ENCODE measurements around the gene EVX2. TPM values are rescaled to one million over a fixed set of nuclear protein-coding genes. Genes with fewer than 3 reads are reported as not detected.

EVX2 gene
- total and polyA plus RNA-seq, 5 donors: not detected

GRCh38 chr2:176114120-176114929 is 30.6 kb upstream of the EVX2 start:
- intact Hi-C loops (cut with DNase I): no loop called here
- Histone ChIP-seq H3K27ac (ENCODE audit: low read length) (no peak overlapping the region), H3K9me3 (ENCODE audit: control insufficient read depth, low read length) (no peaks in the 10 kb centered on the region), H3K4me3 (ENCODE audit: low read length) (no peak overlapping the region), H3K27me3 (ENCODE audit: control insufficient read depth, insufficient read depth) (peaks cover 7% of the 10 kb centered on the region), H3K4me1 (ENCODE audit: control insufficient read depth, insufficient read depth, low read length) (no peaks in the 10 kb centered on the region)
- ATAC-seq (no peak), DNase-seq (no peak)
- 9% methylated on average over 26 of the region's 26 CpGs for WGBS

GRCh38 chr2:176112375-176113302 is 28.9 kb upstream of the EVX2 start:
- intact Hi-C loops (cut with DNase I): no loop called here
- no peaks in the 10 kb centered on the region for H3K4me1 ChIP-seq (ENCODE audit: control insufficient read depth, insufficient read depth, low read length)
- ATAC-seq (no peak), DNase-seq (no peak)
- peaks cover 7% of the 10 kb centered on the region for H3K27me3 ChIP-seq (ENCODE audit: control insufficient read depth, insufficient read depth)
- H3K4me3 ChIP-seq (ENCODE audit: low read length): no peak overlapping the region
- H3K9me3 ChIP-seq (ENCODE audit: control insufficient read depth, low read length): no peaks in the 10 kb centered on the region
- H3K27ac ChIP-seq (ENCODE audit: low read length): no peak overlapping the region
- 7% methylated on average over 40 of the region's 40 CpGs for WGBS

- 4% methylated on average over 29 of the region's 29 CpGs for WGBS
- no peak for ATAC-seq
- no peak overlapping the region for H3K4me3 ChIP-seq (ENCODE audit: low read length)
- no peaks in the 10 kb centered on the region for H3K9me3 ChIP-seq (ENCODE audit: control insufficient read depth, low read length)
- peaks cover 7% of the 10 kb centered on the region for H3K27me3 ChIP-seq (ENCODE audit: control insufficient read depth, insufficient read depth)
- intact Hi-C loops (cut with DNase I): no loop called here
- no peak overlapping the region for H3K27ac ChIP-seq (ENCODE audit: low read length)
- DNase-seq: no peak
- H3K4me1 ChIP-seq (ENCODE audit: control insufficient read depth, insufficient read depth, low read length): no peaks in the 10 kb centered on the region
Observed at GRCh38 chr2:176111846-176112374, 28.1 kb upstream of the EVX2 start.

GRCh38 chr2:176111309-176111663 is 27.5 kb upstream of the EVX2 start:
- WGBS: 4% methylated on average over 16 of the region's 16 CpGs
- ATAC-seq: no peak
- peaks cover 7% of the 10 kb centered on the region for H3K27me3 ChIP-seq (ENCODE audit: control insufficient read depth, insufficient read depth)

GRCh38 chr2:176110415-176111308 is 26.9 kb upstream of the EVX2 start:
- Histone ChIP-seq H3K27ac (ENCODE audit: low read length) (no peak overlapping the region), H3K9me3 (ENCODE audit: control insufficient read depth, low read length) (no peaks in the 10 kb centered on the region), H3K4me3 (ENCODE audit: low read length) (no peak overlapping the region), H3K27me3 (ENCODE audit: control insufficient read depth, insufficient read depth) (peaks cover 7% of the 10 kb centered on the region), H3K4me1 (ENCODE audit: control insufficient read depth, insufficient read depth, low read length) (no peaks in the 10 kb centered on the region)
- ATAC-seq (no peak), DNase-seq (no peak)
- 16% methylated on average over 7 of the region's 7 CpGs for WGBS
- intact Hi-C loops (cut with DNase I): no loop called here

More at GRCh38 chr2:176111309-176111663, 27.5 kb upstream of the EVX2 start:
- H3K9me3 ChIP-seq (ENCODE audit: control insufficient read depth, low read length): no peaks in the 10 kb centered on the region
- no peak overlapping the region for H3K4me3 ChIP-seq (ENCODE audit: low read length)
- no peak overlapping the region for H3K27ac ChIP-seq (ENCODE audit: low read length)
- DNase-seq: peak in 1 of 3 donors; percentile 22
- intact Hi-C loops (cut with DNase I): no loop called here
- H3K4me1 ChIP-seq (ENCODE audit: control insufficient read depth, insufficient read depth, low read length): no peaks in the 10 kb centered on the region

GRCh38 chr2:176109946-176110345 is 26.2 kb upstream of the EVX2 start:
- intact Hi-C loops (cut with DNase I): no loop called here
- peaks cover 7% of the 10 kb centered on the region for H3K27me3 ChIP-seq (ENCODE audit: control insufficient read depth, insufficient read depth)
- no peak for DNase-seq
- no peak for ATAC-seq
- H3K9me3 ChIP-seq (ENCODE audit: control insufficient read depth, low read length): no peaks in the 10 kb centered on the region
- H3K4me3 ChIP-seq (ENCODE audit: low read length): no peak overlapping the region
- H3K4me1 ChIP-seq (ENCODE audit: control insufficient read depth, insufficient read depth, low read length): no peaks in the 10 kb centered on the region
- WGBS: 18% methylated on average over 4 of the region's 4 CpGs
- no peak overlapping the region for H3K27ac ChIP-seq (ENCODE audit: low read length)

- ATAC-seq: no peak
- Histone ChIP-seq H3K4me1 (ENCODE audit: control insufficient read depth, insufficient read depth, low read length) (no peaks in the 10 kb centered on the region), H3K27me3 (ENCODE audit: control insufficient read depth, insufficient read depth) (peaks cover 7% of the 10 kb centered on the region), H3K9me3 (ENCODE audit: control insufficient read depth, low read length) (no peaks in the 10 kb centered on the region), H3K27ac (ENCODE audit: low read length) (no peak overlapping the region), H3K4me3 (ENCODE audit: low read length) (no peak overlapping the region)
- DNase-seq: no peak
- WGBS: 7% methylated on average over 26 of the region's 26 CpGs
- intact Hi-C loops (cut with DNase I): no loop called here
Observed at GRCh38 chr2:176109192-176109901, 25.6 kb upstream of the EVX2 start.

- WGBS: 2% methylated on average over 59 of the region's 59 CpGs
- Histone ChIP-seq H3K9me3 (ENCODE audit: control insufficient read depth, low read length) (no peaks in the 10 kb centered on the region), H3K4me1 (ENCODE audit: control insufficient read depth, insufficient read depth, low read length) (no peaks in the 10 kb centered on the region), H3K4me3 (ENCODE audit: low read length) (peak overlapping the region; percentile 21), H3K27me3 (ENCODE audit: control insufficient read depth, insufficient read depth) (peaks cover 7% of the 10 kb centered on the region), H3K27ac (ENCODE audit: low read length) (no peak overlapping the region)
- no peak for DNase-seq
- no peak for ATAC-seq
- intact Hi-C loops (cut with DNase I): no loop called here
Observed at GRCh38 chr2:176107731-176108181, 24.0 kb upstream of the EVX2 start.

- peak within 1 kb of the TSS; percentile 21 for H3K4me3 ChIP-seq (ENCODE audit: low read length)
- no peak for ATAC-seq
- H3K4me1 ChIP-seq (ENCODE audit: control insufficient read depth, insufficient read depth, low read length): no peaks in the 10 kb centered on the region
- WGBS: 2% methylated on average over 85 of the region's 85 CpGs
- no peak within 1 kb of the TSS for H3K27ac ChIP-seq (ENCODE audit: low read length)
- DNase-seq: no peak
- intact Hi-C loops (cut with DNase I): no loop called here
- H3K27me3 ChIP-seq (ENCODE audit: control insufficient read depth, insufficient read depth): peaks cover 7% of the 10 kb centered on the region
- no peaks in the 10 kb centered on the region for H3K9me3 ChIP-seq (ENCODE audit: control insufficient read depth, low read length)
Observed at GRCh38 chr2:176106581-176107539, 23.1 kb upstream of the EVX2 start, which contains the start of gene HOXD11. TSS of gene HOXD11 (plus strand) at chr2:176107280. CDS start at chr2:176107356, 76 bp downstream.
